GM18499 (cell line): ENCODE data around the gene PEX19.

Experiments used
- ATAC-seq: cut with Tn5 transposase; IDR thresholded peaks from one replicate; pipeline ENCODE4 v1.9.1; 2021; ENCODE audit warnings: moderate number of reproducible peaks; ENCODE audit not compliant: insufficient read depth, unreplicated experiment

The PEX19 gene

GRCh38 chr1:160282807-160283206 lies 2.1 kb downstream of the PEX19 start:
- ATAC-seq: no peak

GRCh38 chr1:160277987-160278386 lies 6.9 kb downstream of the PEX19 start:
- no peak for ATAC-seq

DNA sequence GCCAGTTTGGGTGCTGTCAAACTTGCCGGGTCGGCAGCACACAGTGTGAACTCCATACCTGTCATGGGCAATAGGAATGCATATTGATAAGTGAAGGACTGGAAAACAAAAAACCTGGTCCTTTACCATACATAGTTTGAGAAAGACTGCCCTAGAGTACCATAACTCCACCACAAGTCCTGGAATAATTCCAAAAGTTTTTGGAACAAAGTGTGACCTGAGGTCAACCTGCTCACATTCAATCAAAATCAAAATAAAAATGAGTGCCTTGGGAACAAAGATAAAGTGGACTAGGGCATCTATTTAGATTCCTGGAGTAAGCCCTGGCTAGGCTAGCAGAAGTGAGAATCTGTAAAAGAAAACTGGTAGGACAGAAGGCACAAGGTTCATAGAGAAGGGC lies 7.6 kb downstream of the PEX19 start:
- ATAC-seq: no peak

- no peak for ATAC-seq
Observed at GRCh38 chr1:160271025-160271424, 13.9 kb downstream of the PEX19 start.

GRCh38 chr1:160267284-160267991 lies 17.5 kb downstream of the PEX19 start:
- ATAC-seq: no peak

DNA sequence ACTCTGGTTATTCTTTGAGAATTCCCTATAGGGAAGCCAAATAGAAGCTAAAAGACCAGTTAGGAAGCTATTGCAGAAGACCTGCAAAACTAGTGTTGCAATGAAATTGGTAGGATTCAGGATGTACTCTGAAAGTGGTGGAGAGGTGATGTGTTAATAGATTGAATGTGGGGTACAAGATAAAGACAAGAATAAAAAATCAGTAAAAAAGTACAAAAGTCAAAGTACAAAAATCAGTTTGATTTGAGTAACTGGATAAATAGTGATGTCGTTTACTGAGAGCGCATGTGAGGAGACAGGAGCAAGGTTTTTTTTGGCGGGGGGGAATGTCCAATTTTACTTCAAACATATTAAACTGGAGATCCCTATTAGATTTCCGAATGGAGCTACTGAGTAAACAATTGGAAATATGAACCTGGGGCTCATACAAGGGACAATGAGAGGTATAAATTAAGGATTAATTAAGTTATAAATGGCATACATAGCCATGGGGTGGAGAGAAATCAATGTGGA lies 20.1 kb downstream of the PEX19 start:
- no peak for ATAC-seq

- ATAC-seq: peak; percentile 39
Observed at GRCh38 chr1:160261893-160262794, 22.8 kb downstream of the PEX19 start, which contains the start of gene DCAF8. DCAF8 (minus strand) TSS chr1:160262549; CDS start chr1:160244008, 18,541 bp downstream.

- no peak for ATAC-seq
Observed at GRCh38 chr1:160261556-160261892, 23.4 kb downstream of the PEX19 start.

- ATAC-seq: no peak
Observed at GRCh38 chr1:160260406-160261382, 24.2 kb downstream of the PEX19 start.

DNA sequence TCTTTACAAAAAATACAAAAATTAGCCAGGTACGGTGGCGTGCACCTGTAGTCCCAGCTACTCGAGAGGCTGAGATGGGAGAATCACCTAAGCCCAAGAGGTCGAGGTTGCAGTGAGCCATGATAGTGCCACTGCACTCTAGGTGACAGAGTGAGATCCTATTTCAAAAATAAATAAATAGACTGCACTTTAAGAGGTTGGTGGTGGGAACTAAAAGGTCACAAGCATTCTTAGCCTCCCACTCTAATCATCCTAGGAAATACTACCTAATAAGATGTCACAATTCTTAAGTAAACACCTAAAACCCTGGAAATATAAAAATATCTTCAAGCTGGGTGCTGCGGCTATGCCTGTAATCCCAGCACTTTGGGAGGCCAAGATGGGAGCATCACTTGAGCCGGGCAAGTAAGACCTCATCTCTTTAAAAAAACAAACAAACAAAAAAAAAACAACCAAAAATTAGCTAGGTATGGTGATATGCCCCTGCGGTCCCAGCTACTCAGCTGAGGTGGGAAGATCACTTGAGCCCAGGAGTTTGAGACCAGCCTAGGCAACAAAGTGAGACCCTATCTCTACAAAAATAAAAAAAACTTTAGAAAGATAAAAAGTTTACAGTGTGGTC lies 26.6 kb downstream of the PEX19 start:
- ATAC-seq: no peak

DNA sequence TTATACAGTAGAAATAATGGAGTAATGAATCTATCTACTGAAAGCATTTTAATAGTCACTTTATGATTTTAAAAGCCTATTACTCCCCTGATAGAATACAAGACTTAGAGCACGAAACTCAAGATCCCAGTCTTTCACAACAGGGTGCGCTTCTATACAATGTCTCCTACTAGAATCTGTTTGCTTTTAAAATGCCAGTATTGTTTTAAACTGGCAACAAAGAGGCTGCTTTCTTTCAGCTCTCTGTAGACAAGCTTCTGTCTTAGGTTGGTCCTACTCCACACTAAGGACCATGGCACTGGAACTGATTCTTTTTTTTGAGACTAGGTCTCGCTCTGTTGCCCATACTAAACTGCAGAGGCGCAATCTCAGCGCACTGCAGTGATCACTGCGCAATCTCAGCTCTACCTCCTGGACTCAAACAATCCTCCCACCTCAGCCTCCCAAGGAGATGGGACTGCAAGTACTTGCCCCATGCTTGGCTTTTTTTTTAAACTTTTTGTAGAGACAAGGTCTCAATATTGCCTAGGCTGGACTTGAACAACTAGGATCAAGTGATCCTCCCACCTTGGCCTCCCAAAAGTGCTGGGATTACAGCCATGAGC lies 27.4 kb downstream of the PEX19 start:
- ATAC-seq: no peak

DNA sequence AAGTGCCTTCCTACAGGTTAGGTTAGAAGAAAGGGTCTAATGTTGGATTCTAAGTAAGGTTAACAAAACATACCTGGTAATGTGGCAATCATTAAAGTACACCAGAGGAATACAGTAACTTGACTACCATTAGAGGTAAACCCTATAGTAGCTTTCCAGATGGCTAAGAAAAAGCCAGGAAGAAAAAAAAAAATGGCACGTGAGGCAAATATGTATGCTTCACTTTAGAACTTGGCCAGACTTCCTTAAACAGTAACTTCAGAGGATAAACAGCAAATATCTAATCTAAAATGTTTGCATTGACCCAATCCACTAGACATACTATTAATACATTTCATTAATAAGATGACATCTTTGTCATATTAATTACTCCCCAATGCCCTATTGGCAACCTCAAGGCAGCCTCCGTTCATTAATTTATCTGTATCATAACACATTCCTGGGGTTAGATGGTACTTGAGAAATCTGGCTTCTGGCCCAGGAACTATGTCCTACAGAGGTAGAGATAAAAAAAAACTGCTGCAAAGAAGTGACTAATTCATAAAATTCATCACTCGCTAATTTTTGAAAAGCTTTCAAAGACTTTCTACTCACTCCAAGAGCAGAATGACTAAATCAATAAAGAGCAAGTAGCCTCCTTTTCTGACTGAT lies 28.4 kb downstream of the PEX19 start:
- ATAC-seq: no peak

- ATAC-seq: no peak
Observed at GRCh38 chr1:160255781-160256300, 29.1 kb downstream of the PEX19 start.

- no peak for ATAC-seq
Observed at GRCh38 chr1:160251687-160252526, 33.0 kb downstream of the PEX19 start.

DNA sequence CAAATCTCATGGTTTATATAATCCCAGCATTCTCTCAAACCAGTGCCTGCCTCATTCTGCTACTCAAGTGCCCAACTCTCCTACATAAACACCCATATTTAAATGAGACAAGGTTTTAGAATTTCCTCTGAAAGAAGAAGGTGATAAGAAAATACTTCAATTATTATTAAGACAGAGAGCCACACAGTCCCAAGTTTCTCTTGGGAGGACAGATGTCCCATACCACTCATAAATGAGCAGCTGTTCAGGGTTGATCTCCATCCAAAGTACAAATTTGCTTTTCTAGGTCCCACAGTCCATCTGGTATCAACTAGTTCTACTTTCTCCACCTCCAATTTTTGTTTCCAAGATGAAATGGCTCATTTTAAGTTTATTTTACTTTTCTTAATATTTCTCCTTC lies 33.9 kb downstream of the PEX19 start:
- ATAC-seq: no peak

GRCh38 chr1:160247053-160247452 lies 37.9 kb downstream of the PEX19 start:
- no peak for ATAC-seq

GRCh38 chr1:160245434-160245833 lies 39.5 kb downstream of the PEX19 start:
- ATAC-seq: no peak

DNA sequence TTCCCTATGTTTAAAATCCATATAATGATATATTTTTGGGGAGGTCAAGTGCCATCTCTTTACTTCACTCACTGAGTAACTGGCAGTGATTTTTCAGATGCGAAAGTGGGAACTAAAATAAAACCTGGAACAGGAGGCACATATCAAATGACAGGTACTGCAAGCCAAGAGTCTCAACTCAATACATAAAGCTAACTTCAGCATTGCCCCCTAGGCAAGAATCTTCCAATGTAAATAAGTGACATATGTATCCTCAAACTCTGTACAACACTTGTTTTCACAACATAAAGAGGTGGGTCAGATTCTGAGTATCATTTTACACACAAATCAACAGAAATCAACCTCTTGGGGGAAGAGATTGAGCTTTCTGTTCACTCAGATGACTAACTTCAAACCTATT lies 40.7 kb downstream of the PEX19 start:
- ATAC-seq: no peak
